Endothelial cell of umbilical vein (primary cell): ENCODE data around the gene ERICH6B.

Source experiments
- EZH2 ChIP-seq: IDR thresholded peaks from 2 replicates; pipeline ENCODE4 v1.6.1; 2012; ENCODE audit warnings: borderline replicate concordance, low read depth, mild to moderate bottlenecking, moderate library complexity, low read length, inconsistent platforms; ENCODE audit not compliant: severe bottlenecking
- FOS ChIP-seq: IDR thresholded peaks from 2 replicates; pipeline ENCODE4 v1.6.1; 2011; ENCODE audit warnings: mild to moderate bottlenecking, low read length, moderate library complexity, borderline replicate concordance; ENCODE audit not compliant: insufficient read depth
- MYC ChIP-seq: IDR thresholded peaks from one replicate; pipeline ENCODE4 v1.6.1; 2011; ENCODE audit warnings: mild to moderate bottlenecking, low read depth, low read length
- POLR2A ChIP-seq: IDR thresholded peaks from 2 replicates; pipeline ENCODE4 v1.6.1; 2012; ENCODE audit warnings: low read depth, mild to moderate bottlenecking, control low read depth, low read length
- POLR2AphosphoS5 ChIP-seq: IDR thresholded peaks from 2 replicates; pipeline ENCODE4 v1.6.1; 2012; ENCODE audit warnings: low read depth, mild to moderate bottlenecking, control low read depth, low read length, moderate library complexity; ENCODE audit not compliant: insufficient read depth
- TF ChIP-seq, protein P1 (sequence below), 2 donors: IDR thresholded peaks; 1 replicate in 1 of 2; 2 replicates in 1 of 2; pipeline ENCODE4 v1.5.1; 2011; ENCODE audit warnings: low read length in 2 of 2, mild to moderate bottlenecking in 2 of 2, moderate library complexity in 2 of 2, control low read depth in 1 of 2, inconsistent platforms in 1 of 2, low read depth in 1 of 2; ENCODE audit not compliant: insufficient read depth in 1 of 2; ENCODE audit errors: extremely low read depth in 1 of 2
- TF ChIP-seq, protein P2 (sequence below): IDR thresholded peaks from 2 replicates; pipeline ENCODE4 v1.6.1; 2011; ENCODE audit not compliant: insufficient read depth, insufficient read length

DNA sequence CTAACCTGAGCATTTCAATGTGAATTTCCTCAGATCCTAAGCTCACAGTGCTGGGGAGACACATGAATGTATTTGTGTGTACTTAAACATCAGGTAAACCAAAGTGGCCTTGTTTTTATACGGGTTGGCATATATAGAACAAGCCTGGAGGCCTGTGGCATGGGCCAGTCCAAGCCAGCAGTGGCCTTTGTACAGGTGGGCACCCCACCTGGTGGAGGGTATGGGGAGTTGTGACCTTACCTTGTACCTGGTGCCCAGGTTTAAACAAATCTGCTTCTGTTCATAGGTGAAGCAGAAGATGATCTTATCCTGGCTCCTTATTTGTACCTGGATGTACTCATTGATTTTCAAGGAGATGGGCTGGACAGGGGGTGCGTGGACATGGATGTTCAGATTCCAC is 71.0 kb downstream of the ERICH6B start:
- TF ChIP-seq POLR2A, result no peak
- TF ChIP-seq, protein P1, sequence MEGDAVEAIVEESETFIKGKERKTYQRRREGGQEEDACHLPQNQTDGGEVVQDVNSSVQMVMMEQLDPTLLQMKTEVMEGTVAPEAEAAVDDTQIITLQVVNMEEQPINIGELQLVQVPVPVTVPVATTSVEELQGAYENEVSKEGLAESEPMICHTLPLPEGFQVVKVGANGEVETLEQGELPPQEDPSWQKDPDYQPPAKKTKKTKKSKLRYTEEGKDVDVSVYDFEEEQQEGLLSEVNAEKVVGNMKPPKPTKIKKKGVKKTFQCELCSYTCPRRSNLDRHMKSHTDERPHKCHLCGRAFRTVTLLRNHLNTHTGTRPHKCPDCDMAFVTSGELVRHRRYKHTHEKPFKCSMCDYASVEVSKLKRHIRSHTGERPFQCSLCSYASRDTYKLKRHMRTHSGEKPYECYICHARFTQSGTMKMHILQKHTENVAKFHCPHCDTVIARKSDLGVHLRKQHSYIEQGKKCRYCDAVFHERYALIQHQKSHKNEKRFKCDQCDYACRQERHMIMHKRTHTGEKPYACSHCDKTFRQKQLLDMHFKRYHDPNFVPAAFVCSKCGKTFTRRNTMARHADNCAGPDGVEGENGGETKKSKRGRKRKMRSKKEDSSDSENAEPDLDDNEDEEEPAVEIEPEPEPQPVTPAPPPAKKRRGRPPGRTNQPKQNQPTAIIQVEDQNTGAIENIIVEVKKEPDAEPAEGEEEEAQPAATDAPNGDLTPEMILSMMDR (IDR thresholded peaks at IDR 0.05; ENCODE audit: extremely low read depth in 1 of 2, insufficient read depth in 1 of 2, low read depth in 1 of 2, low read length in 2 of 2), result no peak
- no peak for TF ChIP-seq POLR2AphosphoS5
- TF ChIP-seq, protein P2, sequence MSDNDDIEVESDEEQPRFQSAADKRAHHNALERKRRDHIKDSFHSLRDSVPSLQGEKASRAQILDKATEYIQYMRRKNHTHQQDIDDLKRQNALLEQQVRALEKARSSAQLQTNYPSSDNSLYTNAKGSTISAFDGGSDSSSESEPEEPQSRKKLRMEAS, result no peak
- TF ChIP-seq MYC, result no peak
- TF ChIP-seq FOS, result no peak
- TF ChIP-seq EZH2, result no peak
